Activated gamma-delta T cell treated with anti-CD3 and anti-CD28 coated beads, Interleukin-2, amount 50 U/mL, for 16 hours (primary cell): ENCODE data around the gene SCUBE1.

Experiments used
- DNase-seq: peaks from one replicate; pipeline ENCODE4 v3.0.0-alpha.2; 2020; ENCODE audit warnings: low read depth

Gene SCUBE1

DNA sequence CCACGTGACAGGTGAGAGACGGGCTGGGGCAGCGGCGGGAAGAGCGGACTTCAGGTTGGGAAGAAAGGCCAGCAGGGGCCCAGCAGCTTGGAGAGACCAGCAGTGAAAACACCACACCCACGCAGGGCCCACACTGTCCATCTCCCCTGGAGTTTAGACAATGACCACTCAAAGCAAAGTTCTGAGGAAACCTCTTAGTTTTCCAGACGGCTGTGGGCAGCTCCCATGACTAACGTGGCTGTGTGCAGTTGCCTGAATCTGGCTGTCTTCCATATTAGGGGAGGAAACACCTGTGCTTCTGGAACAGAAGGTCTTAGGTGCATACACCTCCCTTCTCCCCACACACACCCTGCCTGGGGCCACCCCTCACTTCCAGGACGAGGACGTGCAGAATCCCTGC is 85.6 kb downstream of the SCUBE1 start:
- no peak for DNase-seq

GRCh38 chr22:43256976-43257545 is 86.1 kb downstream of the SCUBE1 start:
- no peak for DNase-seq

GRCh38 chr22:43256569-43256968 is 86.6 kb downstream of the SCUBE1 start:
- no peak for DNase-seq

DNA sequence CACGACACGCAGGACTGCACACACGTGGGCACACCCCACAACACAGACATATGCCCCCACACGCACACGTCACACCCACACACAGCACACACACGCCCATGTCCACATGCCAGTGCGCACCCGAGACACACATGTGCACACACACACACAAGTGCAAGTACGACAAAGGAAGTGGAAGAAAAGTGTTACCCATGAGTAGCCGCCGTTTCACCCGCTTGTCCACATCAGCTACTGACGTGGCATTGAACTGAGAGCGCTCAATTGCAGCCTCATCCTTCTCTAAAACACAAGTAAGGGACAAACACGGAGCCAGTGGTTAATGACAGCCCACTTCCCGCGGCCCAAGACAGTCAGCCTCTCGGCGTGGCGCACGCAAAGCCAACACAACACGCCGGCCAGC is 87.9 kb downstream of the SCUBE1 start:
- DNase-seq, result no peak

- no peak for DNase-seq
Observed at GRCh38 chr22:43253839-43254238, 89.3 kb downstream of the SCUBE1 start.

DNA sequence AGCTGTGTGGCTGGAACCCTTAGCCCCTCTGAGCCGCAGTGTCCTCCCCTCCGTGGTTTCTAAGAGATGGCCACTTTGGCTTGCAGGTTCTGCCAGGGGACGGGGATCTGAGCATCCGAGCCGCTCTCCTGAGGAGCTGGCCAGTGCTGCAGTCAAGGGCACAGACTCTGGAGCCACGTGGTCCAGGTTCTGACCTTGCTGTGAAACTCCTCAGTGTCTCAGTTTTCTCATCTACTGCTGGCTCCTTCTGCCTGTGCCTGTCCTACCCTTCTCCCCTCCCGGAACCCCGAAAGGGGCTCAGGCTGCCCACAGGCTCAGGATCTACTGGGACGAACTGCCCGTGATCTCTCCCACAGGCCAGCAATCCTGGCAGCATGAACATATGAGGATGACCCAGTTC is 90.9 kb downstream of the SCUBE1 start:
- DNase-seq, result no peak

- DNase-seq, result no peak
Observed at GRCh38 chr22:43249789-43250471, 93.2 kb downstream of the SCUBE1 start.

- no peak for DNase-seq
Observed at GRCh38 chr22:43247546-43248260, 95.5 kb downstream of the SCUBE1 start.

GRCh38 chr22:43246188-43246587 is 97.0 kb downstream of the SCUBE1 start:
- no peak for DNase-seq

GRCh38 chr22:43245717-43246116 is 97.5 kb downstream of the SCUBE1 start:
- no peak for DNase-seq

DNA sequence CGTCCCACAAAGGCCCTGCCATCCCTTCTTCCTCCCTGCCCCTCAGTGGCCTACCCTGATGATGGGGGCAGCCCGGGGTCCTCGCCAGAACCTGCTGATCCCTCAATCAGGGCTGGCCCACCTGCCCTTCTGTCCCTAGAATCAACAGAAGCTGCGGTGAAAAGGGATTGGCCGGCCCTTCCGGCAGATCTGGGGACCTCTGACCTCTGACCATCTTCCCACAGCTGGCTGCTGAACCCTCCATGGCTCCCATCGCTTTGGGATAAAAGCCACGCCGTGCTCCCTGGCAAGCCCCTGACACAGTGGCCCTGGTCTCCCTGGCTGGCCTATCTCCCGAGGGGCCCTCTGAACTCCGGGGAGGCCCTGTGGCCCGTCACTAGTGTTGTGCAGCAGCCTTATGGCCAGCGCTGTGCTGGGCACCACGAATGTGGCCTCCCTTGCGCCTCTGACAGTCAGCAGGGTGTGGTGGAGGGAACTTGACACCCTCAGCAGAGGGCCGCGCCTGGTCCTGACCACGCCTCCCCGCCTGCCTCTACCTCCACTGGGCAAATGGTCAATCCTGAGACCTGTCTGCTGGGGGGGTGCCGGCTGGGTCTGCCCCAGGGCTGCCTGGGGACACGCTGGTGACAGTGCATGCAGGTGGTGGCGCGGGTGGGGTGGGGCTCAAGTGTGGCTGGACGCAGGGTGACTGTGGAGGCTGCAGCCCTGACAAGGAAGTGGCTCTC is 98.2 kb downstream of the SCUBE1 start:
- DNase-seq, result no peak

GRCh38 chr22:43244402-43244801 is 98.8 kb downstream of the SCUBE1 start:
- no peak for DNase-seq

GRCh38 chr22:43243324-43243723 is 99.8 kb downstream of the SCUBE1 start:
- DNase-seq, result no peak

DNA sequence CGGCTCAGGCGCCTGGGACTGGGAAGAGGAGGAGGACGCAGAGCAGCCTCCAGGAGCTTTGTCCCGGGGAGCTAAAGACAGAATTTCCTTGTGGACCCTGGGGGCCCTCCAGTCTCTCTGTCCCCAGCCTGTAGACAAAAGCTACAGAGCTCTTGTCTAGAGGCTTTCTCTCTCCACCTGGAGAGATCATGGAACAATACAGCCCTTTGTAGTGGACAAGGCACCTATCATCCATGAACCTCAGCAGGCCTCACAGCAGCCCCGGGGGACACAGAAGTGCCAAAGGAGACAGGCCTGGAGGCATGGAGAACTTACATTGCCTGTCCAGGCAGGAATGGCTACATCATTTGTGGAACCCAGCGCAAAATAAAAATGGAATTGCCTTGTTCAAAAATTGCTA is 100.5 kb downstream of the SCUBE1 start:
- no peak for DNase-seq

- DNase-seq, result no peak
Observed at GRCh38 chr22:43241699-43242386, 101.3 kb downstream of the SCUBE1 start.

DNA sequence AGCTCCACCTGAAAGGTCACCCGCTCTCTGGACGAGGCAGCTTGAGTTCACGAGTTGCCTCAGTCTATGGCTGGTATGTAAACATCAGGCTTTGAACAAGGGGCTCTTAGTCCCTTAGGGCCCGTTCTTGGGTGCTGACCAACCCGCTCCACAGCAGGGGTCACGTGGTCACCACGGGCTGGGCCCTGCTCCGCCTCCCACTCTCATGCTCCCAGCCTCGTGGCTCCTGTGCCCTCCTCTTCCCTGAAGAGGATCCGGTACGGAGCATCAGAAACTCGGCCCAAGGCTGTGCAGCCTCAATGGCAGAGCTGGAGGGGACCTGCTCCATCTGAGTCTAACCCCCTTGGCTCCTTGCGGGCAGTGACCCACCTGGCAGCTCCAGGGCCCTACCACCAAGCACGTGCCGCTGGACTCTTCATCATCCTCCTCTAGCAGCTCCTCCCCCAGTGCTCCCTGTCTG is 102.0 kb downstream of the SCUBE1 start:
- DNase-seq, result no peak

- DNase-seq, result no peak
Observed at GRCh38 chr22:43240614-43241013, 102.6 kb downstream of the SCUBE1 start.

GRCh38 chr22:43239956-43240355 is 103.2 kb downstream of the SCUBE1 start:
- no peak for DNase-seq

DNA sequence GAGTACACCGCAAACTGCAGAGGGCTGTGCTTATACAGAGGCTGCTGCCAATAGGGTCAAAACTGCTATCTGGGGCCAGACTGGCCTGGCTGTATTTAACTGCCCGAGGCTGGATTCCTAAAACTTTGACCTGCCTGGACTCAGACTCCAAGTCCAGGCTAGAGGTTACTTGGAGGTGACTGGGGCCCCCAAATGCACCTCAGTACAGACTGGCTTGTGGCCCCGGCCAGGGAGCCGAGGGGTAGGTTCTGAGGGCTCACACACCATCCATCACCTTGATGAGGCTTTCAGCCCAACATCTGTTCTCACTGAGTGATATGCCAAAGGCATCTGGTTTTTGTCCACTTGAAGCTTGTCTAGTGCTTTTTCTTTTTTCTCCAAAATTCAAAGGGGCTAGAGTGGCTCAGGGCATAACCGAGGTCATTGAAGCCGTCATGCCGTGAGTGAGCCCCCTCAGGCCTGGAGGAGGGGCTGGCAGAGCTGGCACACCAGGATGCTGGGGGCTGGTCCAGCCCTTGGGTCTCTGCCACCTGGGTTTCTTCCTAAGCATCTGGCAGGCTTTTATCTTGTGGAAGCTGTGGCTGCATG is 103.9 kb downstream of the SCUBE1 start:
- no peak for DNase-seq

DNA sequence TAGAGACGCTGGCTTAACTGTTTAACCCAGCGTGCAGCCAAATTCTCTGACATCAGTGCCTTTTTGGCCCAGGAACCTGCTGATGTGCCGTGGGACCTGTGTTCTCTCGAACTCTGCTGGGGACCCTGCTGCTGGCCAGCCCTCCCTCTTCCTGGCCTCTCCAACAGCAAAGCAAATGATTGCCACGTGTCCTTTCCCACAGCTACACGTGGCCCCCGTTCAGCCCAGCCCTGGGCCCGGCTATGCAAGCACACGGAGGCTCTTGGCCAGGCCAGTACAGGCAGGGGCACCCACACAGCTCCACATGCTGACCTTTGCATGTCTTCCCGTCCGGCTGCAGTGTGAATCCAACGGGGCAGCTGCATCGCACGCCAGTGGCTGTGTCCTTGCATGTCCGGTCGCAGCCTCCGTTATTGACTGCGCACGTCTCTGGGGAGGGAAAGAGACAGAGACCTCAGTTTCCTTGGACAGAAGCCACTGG is 104.6 kb downstream of the SCUBE1 start:
- DNase-seq, result no peak

GRCh38 chr22:43237280-43237679 is 105.9 kb downstream of the SCUBE1 start:
- DNase-seq, result no peak
